Right lung (tissue), 10 donors: Measurements from ENCODE around the gene IFT43. TPM values are rescaled to one million over a fixed set of nuclear protein-coding genes. Genes with fewer than 3 reads are reported as not detected.

Source experiments
- DNase-seq, 2 donors: peaks; one replicate each; pipeline ENCODE4 v3.0.0-alpha.2; 2013
- long read RNA-seq, 8 donors: transcript quantifications; one replicate each; lab custom pipeline, GENCODE V29; 2026
- polyA plus RNA-seq, 5 donors: library from polyadenylated mRNA; unstranded; fragments of 120-200 nt; gene quantifications; one replicate each; pipeline versions ENCODE4 v1.2.1 to v1.2.3, GENCODE V29; 2013; ENCODE audit warnings: inconsistent platforms in 1 of 5, low replicate concordance in 1 of 5; ENCODE audit not compliant: insufficient read length in 5 of 5, insufficient read depth in 1 of 5

The IFT43 gene
- 10 to 100 TPM; 38.0 to 51.5 (median 42.8) TPM for polyA plus RNA-seq
- long read RNA-seq, donor 1, transcript IFT43-202 (9 exons, 833 nt), result major isoform, 32 of 47 reads
- long read RNA-seq, donor 1, partial matches to known transcripts, result 14 of 47 reads
- long read RNA-seq, donor 1, other reads (novel, unspliced or antisense), result 0 of 47 reads
- long read RNA-seq, donor 2, transcript IFT43-202 (9 exons, 833 nt), result major isoform, 10 of 17 reads
- long read RNA-seq, donor 2, partial matches to known transcripts, result 6 of 17 reads
- long read RNA-seq, donor 2, other reads (novel, unspliced or antisense), result 0 of 17 reads
- long read RNA-seq, donor 3, transcript IFT43-202 (9 exons, 833 nt), result major isoform, 11 of 28 reads
- long read RNA-seq, donor 3, partial matches to known transcripts, result 17 of 28 reads
- long read RNA-seq, donor 3, other reads (novel, unspliced or antisense), result 0 of 28 reads
- long read RNA-seq, donor 4, transcript IFT43-202 (9 exons, 833 nt), result major isoform, 6 of 37 reads
- long read RNA-seq, donor 4, partial matches to known transcripts, result 14 of 37 reads
- long read RNA-seq, donor 4, other reads (novel, unspliced or antisense), result 16 of 37 reads
- long read RNA-seq, donor 5, transcript IFT43-202 (9 exons, 833 nt), result major isoform, 26 of 43 reads
- long read RNA-seq, donor 5, partial matches to known transcripts, result 16 of 43 reads
- long read RNA-seq, donor 5, other reads (novel, unspliced or antisense), result 0 of 43 reads
- long read RNA-seq, donor 6, transcript IFT43-202 (9 exons, 833 nt), result major isoform, 21 of 23 reads
- long read RNA-seq, donor 6, partial matches to known transcripts, result 0 of 23 reads
- long read RNA-seq, donor 6, other reads (novel, unspliced or antisense), result 0 of 23 reads
- long read RNA-seq, donor 7, transcript IFT43-202 (9 exons, 833 nt), result major isoform, 19 of 304 reads
- long read RNA-seq, donor 7, partial matches to known transcripts, result 284 of 304 reads
- long read RNA-seq, donor 7, other reads (novel, unspliced or antisense), result 0 of 304 reads
- long read RNA-seq, donor 8, partial matches to known transcripts, result 0 of 5 reads
- long read RNA-seq, donor 8, other reads (novel, unspliced or antisense), result 0 of 5 reads

- DNase-seq, result peak; percentile 92 to 93
Observed at GRCh38 chr14:75985618-75986438, at the start of gene IFT43. IFT43 (plus strand) TSS chr14:75985763; CDS start chr14:75985787, 24 bp downstream.

GRCh38 chr14:75939200-75939599 is 46.4 kb upstream of the IFT43 start:
- no peak for DNase-seq

DNA sequence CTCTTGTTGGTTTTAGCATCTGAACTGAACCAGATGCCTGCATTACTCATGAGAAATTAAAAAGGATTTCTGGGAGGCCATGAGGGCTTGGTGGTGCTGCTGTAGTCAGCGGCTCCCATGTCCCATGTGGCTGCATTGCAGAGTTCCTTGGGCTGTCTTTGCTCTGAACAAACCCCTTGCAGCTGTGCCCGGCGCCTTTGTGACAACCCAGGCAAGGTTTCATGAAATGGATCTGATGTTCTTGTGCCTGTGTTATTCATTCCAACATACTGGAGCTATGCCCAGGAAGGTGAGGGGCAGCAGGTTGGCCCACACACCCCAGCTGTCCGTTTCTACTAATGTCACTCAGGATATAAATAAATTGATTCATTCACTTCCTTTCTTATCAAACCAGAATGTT is 44.5 kb upstream of the IFT43 start:
- DNase-seq, result no peak

GRCh38 chr14:75944607-75945241 is 40.8 kb upstream of the IFT43 start:
- DNase-seq, result no peak

DNA sequence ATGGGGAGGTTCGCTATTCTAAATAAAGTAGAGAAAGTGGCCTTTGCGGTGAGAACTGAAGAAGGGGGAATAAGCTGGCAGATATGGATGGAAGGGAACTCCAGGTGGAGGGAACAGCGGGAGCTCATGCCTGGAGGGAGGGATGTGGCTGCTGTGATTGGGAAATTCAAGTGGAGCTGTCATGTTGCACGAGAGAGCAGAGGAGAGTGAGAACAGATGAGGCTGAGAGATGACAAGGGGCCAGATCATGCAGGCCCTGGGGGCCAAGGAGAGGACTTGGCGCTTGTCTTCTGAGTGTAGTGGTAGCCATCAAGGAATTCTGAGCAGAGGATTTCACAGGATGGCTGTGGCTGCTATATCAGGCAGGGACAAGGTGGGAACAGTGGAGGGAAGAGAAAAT is 38.8 kb upstream of the IFT43 start:
- no peak for DNase-seq

DNA sequence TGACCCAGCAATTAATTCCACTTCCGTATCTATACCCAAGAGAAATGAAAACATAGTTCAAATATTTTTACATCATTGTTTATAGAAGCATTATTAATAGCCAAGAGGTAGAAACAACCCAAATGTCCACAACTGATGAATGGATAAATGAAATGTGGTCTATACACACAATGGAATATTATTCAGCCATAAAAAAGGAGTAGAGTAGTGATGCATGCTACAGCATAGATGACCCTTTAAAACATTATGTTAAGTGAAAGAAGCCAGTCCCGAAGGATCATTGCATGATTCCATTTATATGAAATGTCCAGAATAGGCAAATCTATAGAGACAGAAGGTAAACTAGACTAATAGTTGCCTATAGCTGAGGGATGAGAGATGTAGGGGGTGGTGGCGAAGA is 33.1 kb upstream of the IFT43 start:
- no peak for DNase-seq

- no peak for DNase-seq
Observed at GRCh38 chr14:75959031-75959430, 26.5 kb upstream of the IFT43 start.

DNA sequence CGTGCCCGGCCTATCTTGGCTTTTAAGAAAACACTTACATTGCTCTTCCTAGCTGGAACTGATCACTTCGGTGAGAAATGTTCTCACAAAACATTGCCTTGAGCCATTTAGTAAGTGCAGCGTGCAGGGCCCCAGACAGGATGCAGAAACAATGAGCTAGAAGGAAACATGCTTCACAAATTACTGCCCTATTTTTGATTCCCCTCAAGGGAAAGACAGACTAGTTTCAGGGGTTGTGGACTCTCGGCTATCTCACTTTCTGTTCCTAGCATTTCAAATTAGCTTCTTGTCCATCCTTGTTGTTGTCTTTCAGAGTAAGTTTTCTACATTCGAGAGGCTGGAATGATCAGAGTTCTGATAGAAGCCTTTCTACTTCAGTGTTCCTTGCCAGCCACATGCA is 25.3 kb upstream of the IFT43 start:
- DNase-seq, result no peak

- DNase-seq, result no peak
Observed at GRCh38 chr14:75961662-75962061, 23.9 kb upstream of the IFT43 start.

- no peak for DNase-seq
Observed at GRCh38 chr14:75967866-75968265, 17.7 kb upstream of the IFT43 start.

DNA sequence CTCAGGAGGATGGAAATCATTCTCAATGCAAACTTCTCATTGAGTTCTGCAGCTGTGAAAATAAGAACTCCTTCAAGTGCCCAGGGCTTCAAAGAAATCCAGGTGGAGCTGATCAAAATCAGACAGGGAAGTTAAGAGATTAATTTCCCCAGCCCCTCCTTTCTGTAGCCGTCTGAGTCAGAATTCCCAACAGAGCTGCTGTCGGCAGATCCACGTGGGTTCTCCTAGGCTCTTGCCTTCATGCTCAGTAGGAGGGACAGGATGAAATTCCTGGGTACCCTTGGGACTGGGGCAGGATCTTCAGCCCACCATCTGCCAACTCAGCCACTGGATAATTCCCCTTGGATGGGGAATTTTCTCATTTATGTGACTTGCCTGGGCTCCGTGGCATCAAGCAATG is 17.1 kb upstream of the IFT43 start:
- DNase-seq, result no peak

DNA sequence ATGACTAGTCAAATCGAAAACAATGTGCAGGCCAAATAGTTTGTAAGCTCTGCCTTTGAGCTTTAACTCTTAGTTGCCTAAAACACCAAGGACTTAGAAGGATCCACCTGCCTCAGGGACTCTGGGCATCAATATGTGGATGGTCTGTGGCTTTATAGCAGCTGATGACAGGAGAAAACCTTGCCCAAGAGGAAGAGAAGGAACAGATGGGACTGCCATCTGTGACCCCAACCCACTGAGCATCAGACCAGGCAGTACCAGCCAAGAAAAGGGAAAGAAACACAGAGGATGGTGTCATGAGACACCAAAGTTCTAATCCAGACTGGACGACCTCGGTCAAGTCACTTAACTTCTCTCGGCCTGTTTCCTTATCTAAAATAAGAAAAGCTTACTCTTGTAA is 16.4 kb upstream of the IFT43 start:
- DNase-seq, result no peak

DNA sequence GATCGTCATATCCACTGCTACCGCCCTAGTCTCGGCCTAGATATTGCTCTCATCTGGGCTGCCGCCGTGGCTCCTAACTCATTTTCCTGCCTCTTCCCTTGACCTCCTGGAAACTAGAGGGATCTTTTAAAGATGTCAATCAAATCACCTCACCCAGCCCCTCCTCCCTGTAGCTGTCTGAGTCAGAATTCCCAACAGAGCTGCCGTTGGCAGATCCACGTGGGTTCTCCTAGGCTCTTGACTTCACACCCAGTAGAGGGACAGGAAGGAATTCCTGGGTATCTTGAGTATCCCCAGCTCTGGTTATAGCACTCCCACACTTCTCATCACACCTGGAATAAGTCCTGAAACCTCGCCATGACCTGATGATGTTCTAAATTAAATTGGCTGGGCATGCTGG is 15.7 kb upstream of the IFT43 start:
- DNase-seq, result no peak

DNA sequence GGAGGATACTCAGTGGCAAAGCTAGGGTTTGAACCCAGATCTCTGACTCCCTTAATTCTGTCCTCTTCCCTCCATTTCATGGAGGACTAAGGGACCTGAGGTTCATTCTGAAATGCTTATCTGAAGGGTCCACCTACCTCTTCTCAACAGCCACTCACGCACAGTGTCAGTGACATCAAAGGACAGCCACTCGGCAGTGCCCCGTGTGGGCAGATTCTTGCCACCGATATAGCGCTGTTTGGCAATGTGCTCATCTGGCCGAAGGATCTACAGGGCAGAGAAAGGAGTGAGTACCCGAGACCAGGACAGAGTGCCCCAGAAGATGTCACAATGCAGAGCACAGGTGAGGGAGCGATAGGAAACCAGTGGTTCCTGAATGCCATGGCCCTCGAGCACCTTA is 14.6 kb upstream of the IFT43 start:
- no peak for DNase-seq

DNA sequence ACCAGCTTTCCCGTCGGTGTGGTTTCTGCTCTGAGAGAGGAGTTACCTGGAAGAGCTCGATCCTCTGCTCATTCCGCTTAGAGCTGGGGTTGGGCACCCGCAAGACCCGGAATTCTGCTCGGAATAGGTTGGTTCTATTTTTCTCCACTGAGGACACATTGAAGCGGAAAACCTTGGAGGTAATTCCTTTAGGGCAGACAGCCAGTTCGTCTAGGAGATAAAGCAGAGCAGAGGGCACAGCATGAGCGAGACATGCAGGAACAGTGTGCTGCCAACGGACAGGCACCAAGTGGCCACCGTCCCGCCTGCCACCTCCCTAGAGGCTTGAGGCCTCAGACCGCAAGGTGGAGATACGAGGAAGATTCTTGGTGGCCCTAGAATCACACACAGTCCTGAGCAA is 14.1 kb upstream of the IFT43 start:
- no peak for DNase-seq

DNA sequence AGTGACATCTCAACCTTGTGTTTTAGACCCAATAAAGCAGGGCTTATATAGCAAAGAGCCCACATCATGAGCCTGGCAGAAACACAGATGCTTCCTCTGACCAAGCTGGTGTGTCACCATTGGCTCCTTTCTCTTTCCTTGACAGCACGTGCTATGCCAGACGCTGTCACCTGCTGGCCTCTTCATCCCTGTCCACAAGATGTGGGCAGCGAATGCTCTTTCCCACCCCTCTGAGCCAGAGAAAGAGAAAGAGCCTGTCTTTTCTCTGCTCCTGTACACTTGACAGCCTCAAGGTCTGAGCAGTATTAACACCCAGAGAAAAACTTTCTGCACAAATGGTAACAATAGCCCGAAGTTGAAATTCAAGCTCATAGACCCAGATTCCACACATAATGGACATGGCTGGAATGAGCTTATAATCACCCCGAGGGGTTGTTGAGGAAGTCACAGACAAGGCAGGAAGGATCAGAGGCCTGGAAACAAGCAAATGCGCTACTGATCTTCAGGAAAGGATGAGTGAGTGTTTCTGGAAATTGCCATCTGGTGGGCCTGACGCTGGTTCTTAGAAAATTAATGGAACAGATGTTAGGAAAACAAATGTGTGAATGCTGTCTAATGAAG is 12.7 kb upstream of the IFT43 start:
- DNase-seq, result no peak

DNA sequence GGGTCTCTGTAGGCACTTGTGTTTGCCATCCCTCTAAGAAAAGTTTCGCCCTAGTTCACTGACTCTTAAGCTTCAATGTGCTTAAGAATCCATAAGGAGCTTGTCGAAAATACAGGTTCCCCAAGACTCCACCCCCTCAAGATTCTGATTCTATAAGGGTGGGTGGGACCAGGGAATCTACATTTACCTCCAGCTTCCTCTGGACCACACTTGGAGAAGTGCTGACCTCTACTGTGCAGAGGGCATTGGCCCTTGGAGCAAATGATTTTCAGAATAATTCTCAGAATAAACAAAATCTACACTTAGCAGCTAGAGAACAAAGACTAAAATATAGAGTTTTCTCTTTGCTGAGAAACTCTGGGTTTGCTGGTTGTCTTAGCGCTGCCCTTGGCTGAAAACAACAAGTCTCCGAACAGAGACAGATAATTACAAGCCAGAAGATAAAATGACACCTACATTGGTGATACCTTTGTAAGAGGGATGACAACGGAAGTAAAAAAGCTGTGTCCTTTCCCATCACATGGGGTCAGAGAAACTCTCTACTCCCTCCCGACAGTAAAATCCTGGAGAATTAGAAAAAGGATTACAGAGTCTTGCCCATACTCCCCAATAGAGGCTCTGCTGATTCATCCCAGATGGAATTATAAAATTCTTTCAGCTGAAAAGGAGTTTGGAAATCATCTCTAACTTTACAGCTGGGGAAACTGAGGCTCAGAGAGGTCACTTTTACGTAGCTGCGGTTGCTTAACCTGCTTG is 8.6 kb upstream of the IFT43 start:
- no peak for DNase-seq

- no peak for DNase-seq
Observed at GRCh38 chr14:75977582-75977943, 8.0 kb upstream of the IFT43 start.

GRCh38 chr14:75978249-75978731 is 7.3 kb upstream of the IFT43 start:
- no peak for DNase-seq
